Measurements from ENCODE around the gene ACTR10. TPM values are rescaled to one million over a fixed set of nuclear protein-coding genes. Genes with fewer than 3 reads are reported as not detected.
A peak's percentile ranks its signal among the peaks of the same experiment; 100 is the strongest.
"Not testable (repeated sequence)": the region's sequence is repeated elsewhere in the genome, so short reads cannot be mapped to it uniquely, and the experiment has no call there.

The ACTR10 gene
- total RNA-seq, 1 donor from 2014 or later, result 71.8 TPM

DNA sequence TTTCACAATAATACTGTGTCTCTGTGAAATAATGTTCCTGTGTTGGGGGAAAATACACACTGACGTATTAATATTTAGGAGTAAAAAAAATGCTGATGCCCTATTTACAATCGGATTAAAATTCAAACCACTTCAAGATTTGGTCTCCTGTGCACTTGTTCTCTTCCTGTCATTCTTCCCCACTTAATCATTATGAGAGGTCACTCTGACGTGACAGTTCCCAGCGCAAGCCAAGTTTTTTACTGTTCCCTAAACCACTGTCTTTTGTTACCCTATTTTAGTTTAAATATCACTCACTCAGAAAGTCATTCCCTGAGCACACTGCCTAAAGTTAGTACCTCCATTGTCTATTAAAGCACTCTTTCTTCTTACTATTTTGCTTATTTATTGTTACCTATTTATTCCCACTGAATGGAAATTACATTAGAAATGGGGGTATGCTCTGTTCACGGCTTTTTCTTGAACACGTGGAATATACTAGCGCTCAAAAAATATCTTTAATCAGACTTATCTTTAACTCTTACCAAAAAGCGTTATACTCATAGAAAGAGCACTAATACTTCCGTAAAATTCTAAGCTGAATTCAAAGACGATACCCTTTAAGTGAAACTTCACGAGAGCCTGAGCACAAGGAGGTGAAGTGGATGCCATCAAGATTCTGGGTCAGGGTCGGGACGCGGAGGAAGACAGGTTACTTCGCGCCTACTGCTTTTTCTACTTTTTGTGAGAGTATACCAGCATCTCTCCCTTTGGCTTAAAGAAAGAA lies 44.0 kb downstream of the ACTR10 start:
- Histone ChIP-seq H3K9me3 (replicated peaks) (no peaks in the 10 kb centered on the region), H3K4me3 (peak overlapping the region; percentile 86), H3K36me3 (peaks cover 10% of the 10 kb centered on the region), H3K27me3 (ENCODE audit: low read depth) (no peaks in the 10 kb centered on the region), H3K27ac (replicated peaks) (peak overlapping the region; percentile 95), H3K4me1 (peaks cover 53% of the 10 kb centered on the region)
- DNase-seq, result no peak
- TF ChIP-seq, protein P1, sequence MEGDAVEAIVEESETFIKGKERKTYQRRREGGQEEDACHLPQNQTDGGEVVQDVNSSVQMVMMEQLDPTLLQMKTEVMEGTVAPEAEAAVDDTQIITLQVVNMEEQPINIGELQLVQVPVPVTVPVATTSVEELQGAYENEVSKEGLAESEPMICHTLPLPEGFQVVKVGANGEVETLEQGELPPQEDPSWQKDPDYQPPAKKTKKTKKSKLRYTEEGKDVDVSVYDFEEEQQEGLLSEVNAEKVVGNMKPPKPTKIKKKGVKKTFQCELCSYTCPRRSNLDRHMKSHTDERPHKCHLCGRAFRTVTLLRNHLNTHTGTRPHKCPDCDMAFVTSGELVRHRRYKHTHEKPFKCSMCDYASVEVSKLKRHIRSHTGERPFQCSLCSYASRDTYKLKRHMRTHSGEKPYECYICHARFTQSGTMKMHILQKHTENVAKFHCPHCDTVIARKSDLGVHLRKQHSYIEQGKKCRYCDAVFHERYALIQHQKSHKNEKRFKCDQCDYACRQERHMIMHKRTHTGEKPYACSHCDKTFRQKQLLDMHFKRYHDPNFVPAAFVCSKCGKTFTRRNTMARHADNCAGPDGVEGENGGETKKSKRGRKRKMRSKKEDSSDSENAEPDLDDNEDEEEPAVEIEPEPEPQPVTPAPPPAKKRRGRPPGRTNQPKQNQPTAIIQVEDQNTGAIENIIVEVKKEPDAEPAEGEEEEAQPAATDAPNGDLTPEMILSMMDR (IDR thresholded peaks at IDR 0.05; ENCODE audit: borderline replicate concordance), result no peak
- intact Hi-C loops (cut with micrococcal nuclease), result no loop called here

DNA sequence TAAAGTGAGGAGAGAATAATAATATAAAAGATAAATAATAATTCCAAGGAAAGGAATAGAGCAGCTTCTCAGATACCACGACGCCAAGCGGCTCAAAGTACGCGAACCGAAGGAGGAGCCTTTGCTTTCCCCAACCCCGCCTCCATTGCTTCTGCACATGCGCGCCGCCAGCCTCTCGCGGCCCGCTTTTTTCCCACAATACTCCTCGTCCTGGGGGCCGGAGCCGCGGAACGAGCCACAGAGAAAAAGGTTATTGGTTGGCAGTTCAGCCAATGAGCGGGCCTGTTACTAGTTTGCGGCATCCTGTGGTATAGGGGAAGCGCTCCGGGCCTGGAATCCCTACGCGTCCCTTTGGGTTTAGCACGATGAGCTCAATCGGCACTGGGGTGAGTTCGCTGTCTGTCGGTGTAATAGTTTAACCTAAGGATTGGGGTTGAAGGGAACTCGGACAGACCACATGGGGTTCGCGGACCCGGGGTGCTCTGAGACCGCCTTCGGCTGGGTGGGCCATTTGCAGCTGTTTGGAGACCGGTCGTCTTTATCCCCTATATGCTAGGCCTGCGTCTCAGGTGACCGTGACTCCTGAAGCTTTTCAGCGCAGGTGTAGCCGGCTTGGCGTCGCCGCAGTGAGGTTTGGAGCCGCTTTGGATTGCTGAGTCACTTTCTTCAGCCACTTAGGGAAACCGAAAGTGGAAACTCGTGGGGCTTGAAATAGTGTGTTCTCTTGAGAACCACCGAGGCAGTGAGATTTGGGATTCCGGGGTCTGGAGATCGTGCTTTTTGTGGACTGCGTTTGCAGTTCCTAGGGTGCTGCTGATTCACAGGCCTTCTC lies 44.8 kb downstream of the ACTR10 start, which contains the start of gene PSMA3:
Gene PSMA3 (plus strand): TSS at position 288 of the 832 bp plus-strand sequence. CDS start 78 bp downstream, at position 366.
- TF ChIP-seq, protein P1 (IDR thresholded peaks at IDR 0.05; ENCODE audit: borderline replicate concordance), result no peak
- DNase-seq, result peak; percentile 97
- Histone ChIP-seq H3K4me1 (peaks cover 55% of the 10 kb centered on the region), H3K9me3 (replicated peaks) (no peaks in the 10 kb centered on the region), H3K4me3 (peak within 1 kb of the TSS; percentile 86), H3K27ac (replicated peaks) (peak within 1 kb of the TSS; percentile 95), H3K27me3 (ENCODE audit: low read depth) (no peaks in the 10 kb centered on the region), H3K36me3 (peaks cover 18% of the 10 kb centered on the region)
- intact Hi-C loops (cut with micrococcal nuclease), result no loop called here

DNA sequence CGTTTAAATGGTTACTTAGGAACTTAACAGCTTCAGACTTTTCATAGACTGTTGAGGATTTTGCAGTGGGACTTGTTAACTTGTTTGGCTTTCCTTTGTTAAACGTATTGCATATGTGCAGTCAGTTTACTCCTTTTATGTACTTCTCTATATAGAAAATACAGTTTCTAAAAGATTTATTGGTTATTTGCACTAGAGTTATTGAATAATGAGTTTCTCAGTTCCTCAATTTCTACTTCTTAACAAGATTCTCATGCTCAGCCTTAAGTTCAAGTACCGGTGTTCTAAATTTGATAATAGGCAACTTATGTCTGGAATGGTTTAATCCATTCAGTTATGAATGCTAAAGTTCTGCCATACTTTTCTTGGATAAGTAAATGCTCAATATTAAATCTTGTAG lies 45.6 kb downstream of the ACTR10 start:
- Histone ChIP-seq H3K27ac (replicated peaks) (peak overlapping the region; percentile 95), H3K36me3 (peaks cover 26% of the 10 kb centered on the region), H3K4me1 (peaks cover 57% of the 10 kb centered on the region), H3K4me3 (peak overlapping the region; percentile 86), H3K27me3 (ENCODE audit: low read depth) (no peaks in the 10 kb centered on the region), H3K9me3 (replicated peaks) (no peaks in the 10 kb centered on the region)
- TF ChIP-seq, protein P1 (IDR thresholded peaks at IDR 0.05; ENCODE audit: borderline replicate concordance), result no peak
- DNase-seq, result no peak
- intact Hi-C loops (cut with micrococcal nuclease), result no loop called here

DNA sequence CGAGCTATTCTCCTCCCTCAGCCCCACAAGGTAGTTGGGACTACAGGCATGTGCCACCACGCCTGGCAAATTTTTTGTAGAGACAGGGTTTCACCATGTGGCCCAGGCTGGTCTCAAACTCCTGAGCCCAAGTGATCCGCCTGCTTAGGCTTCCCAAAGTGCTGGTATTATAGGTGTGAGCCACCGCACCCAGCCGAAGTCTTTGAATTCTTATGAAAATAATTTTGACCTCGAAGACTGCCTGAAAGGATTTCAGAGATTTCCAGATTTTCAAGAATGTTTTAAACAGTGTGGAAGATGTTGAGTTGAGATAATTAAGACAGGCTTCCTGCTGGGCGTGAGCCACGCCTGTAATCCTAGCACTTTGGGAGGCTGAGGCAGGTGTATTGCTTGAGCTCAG lies 49.7 kb downstream of the ACTR10 start:
- peaks cover 66% of the 10 kb centered on the region for H3K36me3 ChIP-seq

DNA sequence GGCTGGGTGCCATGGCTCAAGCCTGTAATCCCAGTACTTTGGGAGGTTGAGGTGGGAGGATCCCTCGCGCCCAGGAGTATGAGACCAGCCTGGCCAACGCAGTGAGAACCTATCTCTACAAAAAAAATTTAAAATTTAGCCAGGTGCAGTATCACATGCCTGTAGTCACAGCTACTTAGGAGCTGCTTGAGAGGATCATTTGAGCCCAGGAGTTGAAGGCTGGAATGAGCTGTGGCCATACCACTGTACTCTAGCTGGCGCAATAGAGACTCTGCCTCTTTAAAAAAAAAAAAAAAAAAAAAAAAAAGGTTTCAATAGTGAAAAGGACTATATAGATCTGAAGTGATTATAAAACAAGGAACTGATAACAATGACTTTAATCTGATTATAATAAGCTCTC lies 58.2 kb downstream of the ACTR10 start:
- no peak overlapping the region for H3K27ac ChIP-seq (replicated peaks)
- H3K27me3 ChIP-seq (ENCODE audit: low read depth), result no peaks in the 10 kb centered on the region
- H3K4me3 ChIP-seq, result no peak overlapping the region
- no peak for DNase-seq
- H3K9me3 ChIP-seq (replicated peaks), result no peaks in the 10 kb centered on the region
- H3K36me3 ChIP-seq, result peaks cover 93% of the 10 kb centered on the region
- peaks cover 25% of the 10 kb centered on the region for H3K4me1 ChIP-seq
- intact Hi-C loops (cut with micrococcal nuclease), result no loop called here
- TF ChIP-seq, protein P1 (IDR thresholded peaks at IDR 0.05; ENCODE audit: borderline replicate concordance), result no peak

More for the DNA sequence above, 49.7 kb downstream of the ACTR10 start:
- DNase-seq, result no peak
- Histone ChIP-seq H3K4me1 (peaks cover 65% of the 10 kb centered on the region), H3K9me3 (replicated peaks) (no peaks in the 10 kb centered on the region), H3K27ac (replicated peaks) (no peak overlapping the region), H3K27me3 (ENCODE audit: low read depth) (no peaks in the 10 kb centered on the region), H3K4me3 (no peak overlapping the region)
- TF ChIP-seq, protein P1 (IDR thresholded peaks at IDR 0.05; ENCODE audit: borderline replicate concordance), result no peak
- intact Hi-C loops (cut with micrococcal nuclease), result no loop called here

DNA sequence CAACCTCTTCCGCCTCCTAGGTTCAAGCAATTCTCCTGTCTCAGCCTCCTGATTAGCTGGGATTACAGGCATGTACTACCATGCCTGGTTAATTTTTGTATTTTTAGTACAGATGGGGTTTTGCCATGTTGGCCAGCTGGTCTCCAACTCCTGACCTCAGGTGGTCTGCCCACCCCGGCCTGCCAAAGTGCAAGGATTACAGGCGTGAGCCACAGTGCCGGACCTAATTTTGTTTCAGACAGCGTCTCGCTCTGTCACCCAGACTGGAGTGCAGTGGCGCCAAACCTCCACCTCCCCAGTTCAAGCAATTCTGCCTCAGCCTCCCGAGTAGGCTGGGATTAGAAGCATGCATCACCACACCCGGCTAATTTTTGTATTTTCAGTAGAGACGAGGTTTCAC lies 62.1 kb downstream of the ACTR10 start:
- intact Hi-C loops (cut with micrococcal nuclease); H3K27me3 ChIP-seq (ENCODE audit: low read depth); H3K4me3 ChIP-seq; H3K27ac ChIP-seq (replicated peaks); H3K9me3 ChIP-seq (replicated peaks); DNase-seq: not testable (repeated sequence)
- peaks cover 11% of the 10 kb centered on the region for H3K4me1 ChIP-seq
- H3K36me3 ChIP-seq, result peaks cover 100% of the 10 kb centered on the region
